Activated naive CD8-positive, alpha-beta T cell treated with anti-CD3 and anti-CD28 coated beads for 36 hours (primary cell): ENCODE data around the gene PCSK5. TPM values are rescaled to one million over a fixed set of nuclear protein-coding genes. Genes with fewer than 3 reads are reported as not detected.
"Not testable (repeated sequence)": the region's sequence is repeated elsewhere in the genome, so short reads cannot be mapped to it uniquely, and the experiment has no call there.

ENCODE experiments used
- DNase-seq: peaks from one replicate; pipeline ENCODE4 v3.0.0; 2021
- H3K27ac Mint-ChIP-seq: one replicate; pipeline ENCODE4 v1.8.0; 2022; ENCODE audit warnings: mild to moderate bottlenecking, moderate library complexity, mixed read lengths
- H3K27me3 Mint-ChIP-seq: one replicate; pipeline ENCODE4 v1.8.0; 2022; ENCODE audit warnings: mild to moderate bottlenecking, mixed read lengths
- H3K36me3 Mint-ChIP-seq: one replicate; pipeline ENCODE4 v1.8.0; 2021; ENCODE audit warnings: mild to moderate bottlenecking, mixed read lengths
- H3K4me1 Mint-ChIP-seq: one replicate; pipeline ENCODE4 v1.8.0; 2021; ENCODE audit warnings: mixed read lengths
- H3K4me3 Mint-ChIP-seq: one replicate; pipeline ENCODE4 v1.8.0; 2022; ENCODE audit warnings: mild to moderate bottlenecking, moderate library complexity, mixed read lengths
- H3K9me3 Mint-ChIP-seq: one replicate; pipeline ENCODE4 v1.8.0; 2022; ENCODE audit warnings: mixed read lengths
- total RNA-seq, 2 experiments: library from RNA; stranded (reverse); gene quantifications; one replicate each; pipeline ENCODE4 v1.2.3, GENCODE V29; 2021

PCSK5 gene
- total RNA-seq, 2 experiments from 2014 or later: 5.3 to 5.5 TPM

DNA sequence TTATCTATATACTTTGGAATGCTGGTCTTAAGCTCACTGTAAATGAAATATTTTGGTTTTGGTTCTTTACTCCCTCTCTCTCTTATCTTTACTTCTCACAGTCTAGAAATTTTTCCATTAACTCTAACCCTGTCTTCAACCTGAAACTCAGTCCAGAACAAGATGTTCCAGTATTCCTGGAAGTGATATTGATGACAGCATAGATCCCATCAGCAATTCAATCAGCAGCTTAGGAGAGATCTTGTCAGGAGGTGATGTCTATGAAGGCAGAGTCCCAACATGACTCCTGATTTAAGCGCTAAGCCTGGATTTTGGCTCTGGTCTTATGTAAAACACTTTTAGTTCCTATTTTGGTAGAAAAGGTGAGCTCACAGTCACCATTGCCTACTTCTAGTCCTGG, 451.1 kb downstream of the PCSK5 start:
- H3K4me3 Mint-ChIP-seq: no peak overlapping the region
- H3K36me3 Mint-ChIP-seq: no peaks in the 10 kb centered on the region
- no peaks in the 10 kb centered on the region for H3K9me3 Mint-ChIP-seq
- DNase-seq: no peak
- no peaks in the 10 kb centered on the region for H3K4me1 Mint-ChIP-seq
- H3K27me3 Mint-ChIP-seq: peaks cover 8% of the 10 kb centered on the region
- H3K27ac Mint-ChIP-seq: no peak overlapping the region

DNA sequence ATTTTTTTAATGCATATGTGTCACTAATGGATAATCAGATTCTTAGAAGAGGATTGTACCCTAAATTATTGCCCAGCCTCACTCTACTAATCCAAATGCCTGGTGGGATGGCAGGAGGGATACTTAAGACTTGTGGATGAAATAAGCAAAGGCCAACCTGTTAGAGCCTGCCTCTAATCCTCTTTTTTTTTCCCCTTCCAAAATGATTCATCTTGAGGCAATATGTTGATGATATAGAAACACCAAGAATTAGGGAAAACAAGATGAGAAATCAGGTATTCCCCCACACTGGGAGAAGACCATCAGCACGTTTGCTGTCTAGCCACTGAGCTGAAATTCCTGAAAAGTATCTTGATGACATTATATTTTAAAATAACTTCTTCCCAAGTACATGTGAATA, 451.7 kb downstream of the PCSK5 start:
- H3K27ac Mint-ChIP-seq: no peak overlapping the region
- H3K36me3 Mint-ChIP-seq: no peaks in the 10 kb centered on the region
- no peak for DNase-seq
- H3K9me3 Mint-ChIP-seq: no peaks in the 10 kb centered on the region
- no peaks in the 10 kb centered on the region for H3K4me1 Mint-ChIP-seq
- H3K27me3 Mint-ChIP-seq: peaks cover 8% of the 10 kb centered on the region
- H3K4me3 Mint-ChIP-seq: no peak overlapping the region

DNA sequence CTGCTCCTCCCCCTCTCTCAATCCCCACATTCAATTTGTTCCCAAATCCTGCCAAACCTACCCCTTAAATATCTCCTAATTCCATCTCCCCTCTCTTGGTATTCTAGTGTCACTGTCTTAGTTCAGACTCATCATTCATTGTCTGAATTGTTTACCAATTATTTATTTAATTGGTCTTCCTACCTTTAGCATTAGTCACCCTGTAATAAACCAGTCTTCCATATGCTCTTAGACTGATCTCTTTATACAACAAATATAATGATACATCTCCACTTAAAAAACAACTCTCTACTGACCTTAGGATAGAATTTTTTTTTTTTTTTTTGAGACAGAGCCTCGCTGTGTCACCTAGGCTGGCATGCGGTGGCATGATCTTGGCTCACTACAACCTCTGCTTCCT, 452.4 kb downstream of the PCSK5 start:
- H3K9me3 Mint-ChIP-seq: no peaks in the 10 kb centered on the region
- no peak overlapping the region for H3K4me3 Mint-ChIP-seq
- no peaks in the 10 kb centered on the region for H3K4me1 Mint-ChIP-seq
- peaks cover 8% of the 10 kb centered on the region for H3K27me3 Mint-ChIP-seq
- DNase-seq: no peak
- H3K27ac Mint-ChIP-seq: no peak overlapping the region
- no peaks in the 10 kb centered on the region for H3K36me3 Mint-ChIP-seq

DNA sequence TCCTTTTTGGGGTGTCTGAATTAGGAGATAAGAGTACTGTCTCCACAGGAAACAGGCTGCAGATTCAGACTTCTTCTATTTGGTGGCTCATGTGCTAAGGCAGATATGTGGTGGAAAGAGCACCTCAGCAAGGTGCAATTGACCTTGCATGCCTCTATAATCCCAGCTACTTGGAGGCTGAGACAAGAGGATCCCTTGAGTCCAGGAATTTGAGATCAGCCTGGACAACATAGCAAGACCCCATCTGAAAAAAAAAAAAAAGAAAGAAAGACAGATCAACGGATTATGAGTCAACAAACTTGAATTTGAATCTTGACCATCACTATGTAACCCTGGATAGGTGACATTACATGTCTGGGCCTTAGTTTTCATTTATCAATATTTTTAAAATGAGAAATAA, 459.4 kb downstream of the PCSK5 start:
- DNase-seq: no peak
- Mint-ChIP-seq H3K4me1 (no peaks in the 10 kb centered on the region), H3K27me3 (peaks cover 9% of the 10 kb centered on the region), H3K9me3 (no peaks in the 10 kb centered on the region), H3K4me3 (no peak overlapping the region), H3K36me3 (no peaks in the 10 kb centered on the region), H3K27ac (no peak overlapping the region)

DNA sequence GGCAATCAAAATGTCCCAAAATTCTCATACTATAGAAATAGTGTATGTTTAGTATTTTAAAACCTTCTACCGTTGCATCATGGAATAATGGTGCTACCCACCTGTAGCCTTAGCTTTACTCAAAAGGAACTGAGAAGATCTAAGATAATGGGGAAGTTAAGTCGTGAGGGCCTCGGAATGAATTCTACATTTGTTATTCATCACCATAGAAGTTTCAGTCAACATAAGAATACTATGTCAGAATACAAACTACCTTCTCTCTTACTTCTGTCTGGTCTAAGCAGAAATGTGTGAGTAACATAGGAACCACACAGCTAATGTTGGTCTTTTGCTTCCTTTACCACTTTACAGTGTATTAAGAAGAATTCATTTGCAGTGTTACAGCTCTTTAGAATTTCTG, 460.5 kb downstream of the PCSK5 start:
- H3K27ac Mint-ChIP-seq: no peak overlapping the region
- DNase-seq: no peak
- peaks cover 9% of the 10 kb centered on the region for H3K27me3 Mint-ChIP-seq
- H3K4me3 Mint-ChIP-seq: no peak overlapping the region
- H3K9me3 Mint-ChIP-seq: no peaks in the 10 kb centered on the region
- H3K4me1 Mint-ChIP-seq: no peaks in the 10 kb centered on the region
- no peaks in the 10 kb centered on the region for H3K36me3 Mint-ChIP-seq

DNA sequence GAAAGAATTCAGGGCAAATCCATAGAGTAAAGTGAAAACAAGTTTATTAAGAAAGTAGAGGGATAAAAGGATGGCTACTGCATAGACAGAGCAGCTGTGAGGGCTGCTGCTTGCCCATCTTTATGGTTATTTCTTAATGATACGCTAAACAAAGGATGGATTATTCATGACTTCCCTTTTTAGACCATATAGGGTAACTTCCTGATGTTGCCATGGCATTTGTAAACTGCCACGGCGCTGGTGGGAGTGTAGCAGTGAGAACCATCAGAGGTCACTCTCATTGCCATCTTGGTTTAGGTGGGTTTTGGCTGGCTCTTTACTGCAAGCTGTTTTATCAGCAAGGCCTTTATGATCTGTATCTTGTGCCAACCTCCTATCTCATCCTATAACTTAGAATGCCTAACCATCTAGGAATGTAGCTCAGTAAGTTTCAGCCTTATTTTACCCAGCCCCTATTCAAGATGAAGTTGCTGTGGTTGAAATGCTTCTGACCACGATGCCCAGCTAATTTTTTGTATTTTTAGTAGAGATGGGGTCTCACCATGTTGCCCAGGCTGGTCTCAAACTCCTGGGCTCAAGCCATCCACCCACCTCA, 461.6 kb downstream of the PCSK5 start:
- Mint-ChIP-seq H3K27me3 (peaks cover 9% of the 10 kb centered on the region), H3K4me3 (no peak overlapping the region), H3K9me3 (no peaks in the 10 kb centered on the region), H3K4me1 (no peaks in the 10 kb centered on the region), H3K27ac (no peak overlapping the region), H3K36me3 (no peaks in the 10 kb centered on the region)
- DNase-seq: no peak

DNA sequence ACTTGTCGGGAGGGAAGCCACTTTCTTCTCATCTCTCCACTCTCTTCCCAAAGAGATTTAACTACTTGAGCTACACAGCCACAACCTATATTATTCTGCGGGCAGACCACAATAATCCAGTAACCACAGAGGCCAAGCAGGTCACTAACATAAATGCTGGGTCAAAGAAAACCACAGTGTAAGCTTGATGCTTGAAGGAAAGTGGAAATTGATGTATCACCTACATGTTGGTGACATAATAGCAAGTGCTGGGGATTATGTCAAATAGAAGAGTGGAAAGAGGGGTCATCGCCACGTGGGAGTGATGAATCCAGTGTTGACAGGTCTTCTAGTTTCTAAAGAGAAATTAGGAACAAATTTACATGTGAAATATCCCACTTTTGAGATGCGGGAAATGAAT, 462.8 kb downstream of the PCSK5 start:
- Mint-ChIP-seq H3K4me3 (no peak overlapping the region), H3K9me3 (no peaks in the 10 kb centered on the region), H3K27me3 (peaks cover 9% of the 10 kb centered on the region), H3K36me3 (no peaks in the 10 kb centered on the region), H3K4me1 (no peaks in the 10 kb centered on the region), H3K27ac (no peak overlapping the region)
- DNase-seq: no peak

DNA sequence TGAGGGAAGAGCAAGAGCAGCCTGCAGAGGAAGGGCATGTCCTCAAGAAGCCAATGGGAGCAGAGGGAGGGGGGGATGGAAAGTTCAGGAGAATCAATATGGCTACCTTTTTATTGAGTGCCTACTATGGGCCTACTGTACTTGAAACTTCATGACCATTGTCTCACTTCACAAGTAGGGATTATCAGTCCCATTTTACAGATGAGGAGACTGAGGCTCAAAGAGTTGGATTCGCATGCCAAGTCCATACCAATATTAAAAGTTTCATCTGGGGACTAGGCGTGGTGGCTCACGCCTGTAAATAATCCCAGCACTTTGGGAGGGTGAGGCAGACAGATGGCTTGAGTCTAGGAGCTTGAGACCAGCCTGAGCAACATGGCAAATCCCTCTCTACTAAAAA, 463.7 kb downstream of the PCSK5 start:
- DNase-seq: no peak
- peaks cover 9% of the 10 kb centered on the region for H3K27me3 Mint-ChIP-seq
- H3K4me1 Mint-ChIP-seq: no peaks in the 10 kb centered on the region
- H3K27ac Mint-ChIP-seq: no peak overlapping the region
- H3K4me3 Mint-ChIP-seq: no peak overlapping the region
- H3K36me3 Mint-ChIP-seq: no peaks in the 10 kb centered on the region
- H3K9me3 Mint-ChIP-seq: no peaks in the 10 kb centered on the region

DNA sequence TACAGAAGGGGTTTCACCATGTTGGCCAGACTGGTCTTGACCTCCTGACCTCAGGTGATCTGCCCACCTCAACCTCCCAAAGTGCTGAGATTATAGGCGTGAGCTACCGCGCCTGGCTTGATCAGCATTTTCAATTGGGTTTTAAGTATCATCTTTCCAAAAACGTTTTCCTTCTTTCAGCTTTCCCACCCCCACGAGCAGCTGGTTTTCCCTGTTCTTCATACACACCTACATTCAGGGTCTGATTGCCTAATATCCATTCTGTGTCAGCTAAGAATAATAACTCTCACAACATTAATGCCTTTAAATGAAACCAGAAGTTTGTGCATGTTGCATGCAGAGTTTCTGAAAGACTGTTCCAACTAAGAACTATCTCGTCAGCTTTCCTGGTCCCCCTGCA, 465.4 kb downstream of the PCSK5 start:
- H3K36me3 Mint-ChIP-seq: no peaks in the 10 kb centered on the region
- H3K27me3 Mint-ChIP-seq: peaks cover 9% of the 10 kb centered on the region
- no peaks in the 10 kb centered on the region for H3K9me3 Mint-ChIP-seq
- no peaks in the 10 kb centered on the region for H3K4me1 Mint-ChIP-seq
- no peak overlapping the region for H3K4me3 Mint-ChIP-seq
- DNase-seq: no peak
- no peak overlapping the region for H3K27ac Mint-ChIP-seq

DNA sequence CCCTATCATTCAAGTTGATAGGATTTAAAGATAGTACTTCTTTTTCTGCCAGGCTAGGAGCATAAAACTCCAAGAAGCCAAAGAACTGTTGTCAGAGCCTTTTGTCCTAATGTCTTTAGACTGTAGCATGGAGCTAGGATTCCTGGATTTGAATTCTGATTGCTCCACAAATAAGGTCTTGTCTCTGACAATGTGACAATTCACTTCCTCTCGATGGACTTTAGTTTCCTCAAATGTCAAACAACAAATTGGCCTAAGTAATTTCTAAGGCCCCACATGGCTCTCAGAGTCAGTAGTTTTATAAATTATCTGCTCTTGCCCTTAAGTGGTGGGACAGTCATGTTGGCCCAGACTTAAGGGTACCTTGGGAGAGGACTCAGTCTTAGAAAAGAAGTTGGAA, 467.1 kb downstream of the PCSK5 start:
- DNase-seq: no peak
- no peaks in the 10 kb centered on the region for H3K36me3 Mint-ChIP-seq
- H3K4me1 Mint-ChIP-seq: no peaks in the 10 kb centered on the region
- H3K9me3 Mint-ChIP-seq: no peaks in the 10 kb centered on the region
- H3K27me3 Mint-ChIP-seq: peaks cover 5% of the 10 kb centered on the region
- no peak overlapping the region for H3K4me3 Mint-ChIP-seq
- H3K27ac Mint-ChIP-seq: no peak overlapping the region

DNA sequence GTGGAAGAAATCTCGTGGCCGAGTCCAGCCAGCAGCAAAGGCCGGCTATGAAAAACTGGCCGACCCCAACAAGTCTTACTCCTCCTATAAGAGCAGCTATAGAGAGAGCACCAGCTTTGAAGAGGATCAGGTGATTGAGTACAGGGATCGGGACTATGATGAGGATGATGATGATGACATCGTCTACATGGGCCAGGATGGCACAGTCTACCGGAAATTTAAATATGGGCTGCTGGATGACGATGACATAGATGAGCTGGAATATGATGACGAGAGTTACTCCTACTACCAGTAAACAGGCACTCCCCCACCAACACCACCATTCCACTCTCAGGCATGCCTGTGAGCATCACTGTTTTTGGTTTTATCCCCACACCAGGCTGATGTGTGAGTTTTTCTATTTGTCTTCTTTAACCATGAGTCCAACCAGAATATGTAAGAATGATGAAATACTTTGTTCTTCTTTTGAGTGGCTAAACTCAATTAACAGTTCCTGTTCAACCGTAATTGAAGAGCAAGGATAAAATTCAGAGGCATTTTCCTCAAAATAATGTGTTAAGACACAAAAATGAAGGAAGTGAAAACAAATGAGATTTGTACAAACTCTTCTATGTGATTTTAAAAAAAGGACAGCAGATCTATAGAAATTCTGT, 468.3 kb downstream of the PCSK5 start:
- H3K27me3 Mint-ChIP-seq: peaks cover 3% of the 10 kb centered on the region
- no peaks in the 10 kb centered on the region for H3K9me3 Mint-ChIP-seq
- H3K27ac Mint-ChIP-seq: no peak overlapping the region
- no peaks in the 10 kb centered on the region for H3K4me1 Mint-ChIP-seq
- DNase-seq: no peak
- H3K4me3 Mint-ChIP-seq: no peak overlapping the region
- H3K36me3 Mint-ChIP-seq: no peaks in the 10 kb centered on the region

DNA sequence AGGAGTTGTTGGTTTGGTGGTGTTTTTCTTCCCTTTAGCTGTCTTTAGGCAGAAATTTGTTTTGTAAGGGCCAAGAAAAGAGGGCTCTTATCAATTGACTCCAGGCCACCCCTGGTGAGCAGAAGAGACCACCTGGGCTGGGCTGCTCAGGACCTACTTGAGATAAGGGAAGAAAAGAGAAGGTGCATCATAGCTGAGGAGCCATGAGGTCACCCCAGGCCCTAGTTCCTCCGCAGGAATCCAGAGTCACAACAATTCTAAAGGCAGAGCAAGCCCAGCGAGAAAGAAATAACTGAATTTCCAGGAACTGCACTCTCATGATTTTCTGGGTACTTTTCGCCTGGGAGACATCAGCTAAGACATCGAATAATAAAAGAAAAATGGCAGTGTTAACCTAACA, 468.9 kb downstream of the PCSK5 start:
- Mint-ChIP-seq H3K27ac (no peak overlapping the region), H3K4me1 (no peaks in the 10 kb centered on the region), H3K4me3 (no peak overlapping the region), H3K9me3 (no peaks in the 10 kb centered on the region), H3K36me3 (no peaks in the 10 kb centered on the region), H3K27me3 (no peaks in the 10 kb centered on the region)
- DNase-seq: no peak

DNA sequence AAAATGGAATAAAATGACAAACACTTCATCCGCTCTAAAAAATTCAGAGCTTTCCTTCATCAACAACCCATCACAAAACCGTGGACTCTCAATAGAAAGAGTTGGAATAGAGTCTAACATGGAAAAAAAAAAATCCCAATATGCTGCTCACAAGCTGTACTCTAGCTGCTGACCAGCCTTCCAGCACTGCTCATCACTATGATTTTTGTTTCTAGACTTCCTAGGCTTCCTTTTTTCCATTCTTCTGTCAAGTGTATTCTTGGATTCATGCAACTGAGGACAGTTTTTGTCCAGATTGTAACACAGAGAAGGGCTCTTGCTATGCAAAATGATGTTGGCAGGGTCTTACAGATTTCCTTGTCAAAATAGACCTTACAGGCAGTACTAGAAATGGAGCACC, 469.3 kb downstream of the PCSK5 start:
- H3K9me3 Mint-ChIP-seq: no peaks in the 10 kb centered on the region
- no peaks in the 10 kb centered on the region for H3K27me3 Mint-ChIP-seq
- no peak overlapping the region for H3K4me3 Mint-ChIP-seq
- DNase-seq: no peak
- no peaks in the 10 kb centered on the region for H3K36me3 Mint-ChIP-seq
- H3K27ac Mint-ChIP-seq: no peak overlapping the region
- no peaks in the 10 kb centered on the region for H3K4me1 Mint-ChIP-seq

DNA sequence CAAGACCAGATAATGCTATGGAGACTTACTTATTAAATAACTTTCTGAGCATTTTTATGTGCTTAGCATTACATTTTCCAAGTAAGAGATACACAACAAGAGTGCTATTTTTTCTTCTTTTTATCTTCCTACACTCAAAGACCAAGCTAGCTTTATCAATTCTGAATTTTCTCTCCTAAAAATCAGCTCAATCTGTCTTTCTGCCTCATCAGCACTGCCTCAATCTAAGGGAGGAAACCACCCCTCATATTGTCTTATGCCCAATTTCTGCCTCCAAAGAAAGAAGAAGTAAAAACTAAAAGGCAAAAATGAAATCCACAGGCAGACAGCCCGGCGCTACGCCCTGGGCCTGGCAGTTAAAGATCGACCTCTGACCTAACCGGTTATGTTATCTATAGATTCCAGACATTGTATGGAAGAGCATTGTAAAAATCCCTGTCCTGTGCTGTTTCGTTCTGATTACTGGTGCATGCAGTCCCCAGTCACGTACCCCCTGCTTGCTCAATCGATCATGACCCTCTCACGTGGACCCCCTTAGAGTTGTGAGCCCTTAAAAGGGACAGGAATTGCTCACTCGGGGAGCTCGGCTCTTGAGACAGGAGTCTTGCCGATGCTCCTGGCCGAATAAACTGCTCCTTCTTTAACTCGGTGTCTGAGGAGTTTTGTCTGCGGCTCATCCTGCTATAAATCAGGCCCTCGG, 472.0 kb downstream of the PCSK5 start:
- not testable (repeated sequence) for H3K36me3 Mint-ChIP-seq, DNase-seq, H3K9me3 Mint-ChIP-seq, H3K4me1 Mint-ChIP-seq, H3K4me3 Mint-ChIP-seq, H3K27me3 Mint-ChIP-seq, H3K27ac Mint-ChIP-seq

DNA sequence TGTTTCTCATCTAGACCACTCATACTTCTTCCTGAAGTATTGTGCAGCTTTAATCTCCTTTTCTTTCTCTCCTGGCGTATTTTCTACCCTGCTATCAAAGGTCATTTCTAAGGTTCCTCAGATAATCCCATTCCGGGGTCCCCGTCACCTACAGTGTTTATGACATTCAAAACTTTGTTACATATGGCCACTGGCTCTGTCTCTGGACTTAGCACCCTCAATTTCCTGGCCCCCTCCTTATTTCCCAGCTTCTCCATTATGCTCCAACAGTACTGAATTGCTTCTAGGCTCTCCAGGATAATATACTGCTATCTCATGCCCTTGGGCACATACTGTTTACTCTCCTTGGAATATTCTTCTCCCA, 472.5 kb downstream of the PCSK5 start:
- no peaks in the 10 kb centered on the region for H3K27me3 Mint-ChIP-seq
- H3K9me3 Mint-ChIP-seq: no peaks in the 10 kb centered on the region
- no peak overlapping the region for H3K27ac Mint-ChIP-seq
- no peak overlapping the region for H3K4me3 Mint-ChIP-seq
- no peaks in the 10 kb centered on the region for H3K4me1 Mint-ChIP-seq
- no peak for DNase-seq
- H3K36me3 Mint-ChIP-seq: no peaks in the 10 kb centered on the region

DNA sequence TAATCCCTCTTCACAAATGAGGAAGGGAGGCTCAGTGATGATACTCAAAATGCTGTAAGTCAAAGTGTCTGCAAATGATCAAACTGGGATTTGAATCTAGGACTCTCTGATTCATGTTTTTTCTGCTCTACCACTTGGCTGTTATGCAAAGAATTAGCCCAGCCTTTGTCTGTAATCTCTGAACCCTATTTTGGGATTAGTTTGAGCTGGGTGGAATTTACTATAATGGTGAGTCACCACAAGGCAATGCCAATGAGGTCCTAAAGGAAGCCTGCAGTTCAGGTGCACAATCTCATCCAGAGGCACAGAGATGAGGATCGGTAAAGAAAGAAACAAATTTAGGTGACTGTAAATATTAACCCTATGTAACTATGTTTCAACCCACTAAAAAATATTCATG, 474.6 kb downstream of the PCSK5 start:
- Mint-ChIP-seq H3K4me3 (no peak overlapping the region), H3K4me1 (no peaks in the 10 kb centered on the region), H3K9me3 (no peaks in the 10 kb centered on the region), H3K27ac (no peak overlapping the region), H3K27me3 (no peaks in the 10 kb centered on the region), H3K36me3 (no peaks in the 10 kb centered on the region)
- no peak for DNase-seq
